ENCODE measurements around the gene CDK5.
"Not testable (repeated sequence)": the region's sequence is repeated elsewhere in the genome, so short reads cannot be mapped to it uniquely, and the experiment has no call there.

CDK5 gene

GRCh38 chr7:151013356-151013732 is 44.4 kb downstream of the CDK5 start:
- no peak for DNase-seq

GRCh38 chr7:151012911-151013347 is 44.8 kb downstream of the CDK5 start:
- peak; percentile 66 for DNase-seq

GRCh38 chr7:151012031-151012692 is 45.5 kb downstream of the CDK5 start:
- DNase-seq = no peak

- not testable (repeated sequence) for DNase-seq
Measured at GRCh38 chr7:151011616-151012015, 46.1 kb downstream of the CDK5 start.

- DNase-seq = no peak
Measured at GRCh38 chr7:151011097-151011409, 46.6 kb downstream of the CDK5 start.

- peak; percentile 62 for DNase-seq
Measured at GRCh38 chr7:151010307-151011096, 47.2 kb downstream of the CDK5 start.

DNA sequence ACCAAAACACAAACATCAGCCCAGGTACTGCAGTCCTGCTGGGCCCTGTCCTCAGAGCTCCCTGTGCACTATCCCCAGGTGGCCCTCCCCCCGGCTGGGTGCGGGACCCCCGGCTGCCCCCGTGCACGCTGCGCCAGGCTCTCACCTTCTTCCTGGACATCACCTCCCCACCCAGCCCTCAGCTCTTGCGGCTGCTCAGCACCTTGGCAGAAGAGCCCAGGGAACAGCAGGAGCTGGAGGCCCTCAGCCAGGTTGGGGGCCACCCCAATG is 47.7 kb downstream of the CDK5 start:
- DNase-seq = no peak

GRCh38 chr7:151009327-151010036 is 48.2 kb downstream of the CDK5 start:
- DNase-seq = peak; percentile 66

GRCh38 chr7:151008511-151009323 is 49.0 kb downstream of the CDK5 start:
- peak; percentile 63 for DNase-seq

DNA sequence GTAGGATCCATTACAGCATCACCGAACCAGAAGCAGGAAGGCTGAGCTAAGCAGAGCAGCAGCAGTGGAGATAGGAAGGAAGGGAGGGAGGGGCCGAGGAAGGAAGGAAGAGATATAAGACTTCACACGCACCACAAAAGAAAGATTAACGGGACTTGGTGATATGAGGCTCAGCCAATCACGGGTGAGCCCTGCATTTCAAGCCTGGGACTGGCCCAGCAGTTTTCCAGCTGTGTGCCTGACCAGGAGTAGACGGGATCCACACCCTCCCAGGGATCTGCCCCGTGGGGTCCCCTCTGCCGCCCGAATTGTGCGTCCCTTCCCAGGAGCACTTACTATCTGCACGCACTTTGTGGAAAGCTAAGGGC is 49.6 kb downstream of the CDK5 start:
- no peak for DNase-seq

DNA sequence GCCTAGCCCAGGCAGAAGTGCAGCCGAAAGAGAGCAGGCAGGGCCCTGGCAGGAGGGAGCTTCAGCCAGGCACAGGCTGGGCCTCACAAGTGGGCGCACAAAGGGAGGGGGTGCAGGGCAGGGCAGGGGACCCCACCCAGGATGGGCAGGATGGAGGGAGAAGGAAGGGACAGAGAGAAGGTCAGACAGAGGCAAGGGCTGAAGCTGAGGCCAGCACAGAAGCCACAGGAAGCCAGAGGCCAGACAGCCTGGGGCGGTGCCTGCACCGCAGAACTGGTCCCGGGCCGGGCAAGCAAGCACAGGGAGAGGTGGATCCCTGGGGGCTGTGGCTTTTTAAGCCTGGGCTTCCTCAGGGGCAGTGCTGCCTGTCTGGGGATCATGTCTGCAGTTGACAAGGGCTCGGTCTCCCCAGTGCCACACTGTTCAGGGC is 50.2 kb downstream of the CDK5 start:
- peak; percentile 75 for DNase-seq

DNA sequence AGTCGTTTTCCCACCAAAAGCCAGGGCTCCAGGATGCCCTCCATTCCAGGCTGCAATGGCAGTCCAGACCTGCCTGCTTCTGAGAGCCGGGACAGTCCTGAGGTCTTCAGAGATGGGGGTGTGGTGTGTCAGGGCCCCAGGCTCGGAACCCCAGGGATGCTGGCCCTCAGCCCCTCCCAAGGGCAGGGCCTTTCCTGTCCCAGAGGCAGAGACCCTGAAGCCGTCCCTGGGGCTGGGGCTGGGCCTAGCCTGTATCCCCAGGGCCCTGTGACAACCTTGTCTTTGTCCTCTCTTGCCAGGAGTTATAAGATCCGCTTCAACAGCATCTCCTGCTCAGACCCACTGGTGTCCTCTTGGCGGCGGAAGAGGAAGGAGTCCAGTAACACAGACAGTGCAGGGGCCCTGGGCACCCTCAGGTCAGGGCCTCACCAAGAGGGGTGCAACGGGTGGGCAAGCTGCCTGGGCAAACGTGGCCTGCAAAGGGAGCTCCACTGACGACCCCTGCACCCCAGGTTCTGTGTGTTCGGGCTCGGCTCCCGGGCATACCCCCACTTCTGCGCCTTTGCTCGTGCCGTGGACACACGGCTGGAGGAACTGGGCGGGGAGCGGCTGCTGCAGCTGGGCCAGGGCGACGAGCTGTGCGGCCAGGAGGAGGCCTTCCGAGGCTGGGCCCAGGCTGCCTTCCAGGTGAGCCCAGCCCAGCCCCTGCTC is 51.0 kb downstream of the CDK5 start:
- peak; percentile 27 for DNase-seq

- no peak for DNase-seq
Measured at GRCh38 chr7:151005566-151005965, 52.1 kb downstream of the CDK5 start.

Measured in left hindlimb (tissue), 1 donor.